Endometrial microvascular endothelial cells (primary cell): ENCODE measurements around the gene NT5C3A. TPM values are rescaled to one million over a fixed set of nuclear protein-coding genes. Genes with fewer than 3 reads are reported as not detected.
"Not testable (repeated sequence)": the region's sequence is repeated elsewhere in the genome, so short reads cannot be mapped to it uniquely, and the experiment has no call there.

Experiments used
- in situ Hi-C: cut with HindIII; loops from 2 replicates; pipeline ENCODE4 v1.10.0; 2017; ENCODE audit warnings: low sequenced_read_pairs, low pct_unique_long_range_greater_than_20kb; ENCODE audit errors: inconsistent ontology term
- total RNA-seq: library from RNA; depleted of rRNA; stranded (reverse); fragments of >200 nt; gene quantifications from one replicate; pipeline ENCODE4 v1.2.3, GENCODE V29; 2015; ENCODE audit errors: inconsistent ontology term

Gene NT5C3A
- total RNA-seq, 1 donor from 2014 or later = 20.3 TPM

DNA sequence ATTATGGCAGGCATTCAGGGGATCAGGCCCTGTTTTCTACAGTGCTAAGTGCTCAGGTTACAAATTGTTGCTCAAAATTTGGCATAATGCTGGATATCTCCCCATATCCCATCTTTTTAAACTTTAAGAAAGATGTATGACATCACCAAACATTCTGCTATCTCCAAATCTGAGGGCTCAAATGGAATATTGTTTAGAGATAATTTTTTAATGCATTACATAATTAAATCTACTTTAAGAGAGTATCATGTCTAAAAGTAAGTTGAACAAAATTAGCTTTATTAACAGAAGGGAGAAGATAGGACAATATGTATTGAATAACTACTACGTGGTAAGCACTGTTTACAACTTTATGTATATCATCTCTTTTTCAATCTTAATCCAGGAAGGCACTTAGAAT lies 13.9 kb downstream of the NT5C3A start:
- in situ Hi-C loops = loop anchor here (10.0 kb wide), 1 partner anchor 104 kb away; no protein-coding TSS in a partner anchor

DNA sequence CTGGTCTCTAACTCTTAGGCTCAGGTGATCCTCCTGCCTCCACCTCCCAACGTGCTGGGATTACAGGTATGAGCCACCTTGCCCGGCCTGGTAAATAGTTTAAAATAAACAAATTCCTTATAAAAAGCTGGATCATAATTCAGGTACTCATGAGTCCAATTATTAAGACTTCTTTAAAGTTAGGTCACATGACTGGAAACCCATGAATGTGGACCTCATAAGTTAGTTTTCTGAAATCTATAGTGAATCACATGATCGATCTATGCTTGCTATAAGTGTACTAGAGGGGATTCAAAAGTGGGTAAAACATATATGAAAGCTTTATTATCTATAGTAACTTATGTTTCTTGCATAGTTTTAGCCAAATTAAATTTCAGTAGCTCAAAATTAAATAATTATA lies 14.3 kb downstream of the NT5C3A start:
- in situ Hi-C loops = loop anchor here (10.0 kb wide), 1 partner anchor 103 kb away; no protein-coding TSS in a partner anchor

DNA sequence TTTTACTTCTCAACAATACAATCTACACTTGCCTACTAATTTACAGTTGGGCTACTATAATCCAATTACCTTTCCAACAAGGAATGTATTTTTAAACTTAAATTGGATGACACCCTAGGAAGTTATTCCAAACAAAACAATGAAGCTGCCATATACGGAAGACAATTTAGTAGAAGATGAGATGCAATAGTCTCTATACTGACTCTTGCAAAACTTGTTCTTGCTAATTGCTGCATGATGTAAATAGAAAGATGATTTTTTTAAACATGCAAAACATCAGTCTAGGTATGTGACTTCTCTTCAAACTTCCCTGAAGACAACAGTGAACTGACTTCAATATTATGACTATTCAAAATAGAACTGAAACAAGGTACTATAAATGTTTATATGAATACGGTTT lies 17.6 kb downstream of the NT5C3A start:
- in situ Hi-C loops = loop anchor here (10.0 kb wide), 1 partner anchor 100 kb away; no protein-coding TSS in a partner anchor

DNA sequence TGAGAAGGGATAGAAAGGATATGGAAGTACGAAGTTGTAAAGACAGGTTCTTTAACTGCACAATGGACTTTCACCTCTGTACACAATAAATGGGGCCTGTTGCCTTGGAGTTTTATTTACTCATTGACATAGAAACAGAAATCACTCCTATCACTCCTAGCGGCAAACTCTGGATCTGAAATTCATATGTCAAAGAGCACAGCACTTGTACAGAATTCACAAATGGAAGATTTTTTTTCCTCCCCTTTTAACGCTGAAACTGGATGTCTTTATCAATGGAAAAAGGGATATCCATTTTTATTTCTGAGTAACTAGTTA lies 18.2 kb downstream of the NT5C3A start:
- in situ Hi-C loops = loop anchor here (10.0 kb wide), 1 partner anchor 100 kb away; no protein-coding TSS in a partner anchor

DNA sequence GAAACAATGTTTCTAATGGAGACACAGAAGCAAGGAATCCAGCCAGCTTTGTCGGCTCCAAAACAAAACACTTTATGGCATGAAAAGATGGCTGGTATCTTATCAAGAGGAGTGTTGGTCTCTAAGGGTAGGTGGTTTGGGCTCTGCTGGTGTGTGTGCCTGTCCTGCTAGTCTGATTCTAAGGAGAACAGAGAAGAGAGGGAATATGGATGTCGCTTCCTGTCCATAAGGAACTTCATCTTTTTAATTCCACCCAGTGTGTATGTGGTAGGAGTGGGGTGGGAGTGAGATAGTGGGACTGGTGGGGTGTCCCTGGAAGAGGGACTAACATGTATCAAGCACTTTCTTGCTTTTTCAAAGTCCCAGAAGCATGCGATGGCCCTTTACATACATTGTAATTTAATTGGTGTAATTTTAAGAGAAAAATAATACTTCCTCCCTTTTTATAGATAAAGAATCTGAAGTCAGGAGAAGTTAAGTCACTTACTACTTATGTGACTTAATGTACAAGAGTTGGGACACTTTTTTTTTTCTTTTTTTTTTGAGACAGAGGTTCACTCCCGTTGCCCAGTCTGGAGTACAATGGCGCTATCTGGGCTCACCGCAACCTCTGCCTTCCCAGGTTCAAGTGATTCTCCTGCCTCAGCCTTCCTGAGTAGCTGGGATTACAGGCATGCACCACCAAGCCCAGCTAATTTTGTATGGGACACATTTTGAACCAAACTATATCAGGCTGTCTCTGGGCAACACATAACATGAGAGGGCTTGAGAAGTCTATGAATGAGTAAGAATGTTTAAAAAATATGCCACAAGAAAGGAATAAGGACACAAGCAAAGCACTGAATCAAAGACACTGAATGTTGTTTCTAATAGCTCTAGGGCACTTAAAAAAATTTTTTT lies 18.8 kb downstream of the NT5C3A start:
- in situ Hi-C loops = loop anchor here (10.0 kb wide), 1 partner anchor 99 kb away; no protein-coding TSS in a partner anchor

DNA sequence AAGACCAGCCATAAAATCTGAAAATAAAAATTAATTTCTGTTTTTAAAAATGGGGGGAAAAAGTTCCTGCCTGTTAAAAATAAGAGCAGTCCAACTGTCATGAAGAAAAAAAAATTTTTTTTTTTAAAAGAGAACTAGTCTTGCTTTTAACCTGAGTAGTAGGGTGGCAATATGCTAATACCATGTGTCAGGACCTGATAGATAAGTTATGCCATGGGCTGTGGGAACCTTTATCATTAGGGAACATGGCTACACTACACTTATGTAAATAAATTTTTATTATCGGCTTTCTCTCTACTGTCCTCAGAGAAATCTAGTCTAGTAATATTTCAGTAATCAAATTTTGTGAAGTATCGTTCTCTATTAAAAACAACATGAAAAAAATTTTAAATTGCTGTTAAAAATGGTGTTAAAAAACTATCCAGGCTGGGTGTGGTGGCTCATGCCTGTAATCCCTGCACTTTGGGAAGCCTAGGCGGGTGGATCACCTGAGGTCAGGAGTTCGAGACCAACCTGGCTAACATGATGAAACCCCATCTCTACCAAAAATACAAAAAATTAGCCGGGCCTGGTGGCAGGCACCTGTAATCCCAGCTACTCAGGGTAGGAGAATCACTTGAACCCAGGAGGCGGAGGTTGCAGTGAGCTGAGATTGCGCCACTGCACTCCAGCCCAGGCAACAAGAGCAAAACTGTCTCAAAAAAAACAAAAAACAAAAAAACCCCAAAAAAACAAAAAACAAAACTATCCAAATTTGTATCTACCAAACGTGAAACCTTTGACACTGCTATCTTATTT lies 20.7 kb downstream of the NT5C3A start:
- in situ Hi-C loops = loop anchor here (10.0 kb wide), 1 partner anchor 97 kb away; no protein-coding TSS in a partner anchor

DNA sequence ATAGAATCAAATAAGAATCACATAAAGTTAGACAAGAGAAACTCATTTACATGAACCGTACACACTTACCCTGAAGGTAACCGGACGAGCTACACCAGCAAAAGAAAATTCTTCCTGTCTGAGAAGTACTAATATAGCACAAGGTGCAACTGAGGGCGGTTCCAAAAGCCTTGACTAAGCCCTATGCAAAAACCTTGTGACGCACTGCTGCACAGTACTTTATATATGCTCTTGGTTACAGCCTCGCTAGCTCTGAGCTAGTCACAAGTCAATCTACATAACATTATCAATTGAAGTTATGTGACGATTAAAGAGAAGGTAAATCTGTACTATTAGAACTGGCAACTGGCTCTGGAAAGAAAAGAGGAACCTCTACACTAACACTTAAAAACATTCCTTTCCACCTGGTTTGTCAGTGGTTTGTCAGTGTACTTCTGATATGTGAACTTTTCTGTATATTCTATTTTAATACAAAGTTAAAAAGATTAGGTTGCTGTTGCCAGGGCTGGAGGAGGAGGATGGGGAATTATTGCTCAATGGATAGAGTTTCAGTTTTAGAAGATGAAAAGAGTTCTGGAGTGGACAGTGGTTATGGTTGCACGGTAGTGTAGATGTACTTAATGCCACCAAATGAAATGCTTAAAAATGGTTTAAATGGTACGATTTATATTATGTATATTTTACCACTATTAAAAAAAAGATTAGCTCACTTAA lies 21.6 kb downstream of the NT5C3A start:
- in situ Hi-C loops = loop anchor here (10.0 kb wide), 1 partner anchor 96 kb away; no protein-coding TSS in a partner anchor

DNA sequence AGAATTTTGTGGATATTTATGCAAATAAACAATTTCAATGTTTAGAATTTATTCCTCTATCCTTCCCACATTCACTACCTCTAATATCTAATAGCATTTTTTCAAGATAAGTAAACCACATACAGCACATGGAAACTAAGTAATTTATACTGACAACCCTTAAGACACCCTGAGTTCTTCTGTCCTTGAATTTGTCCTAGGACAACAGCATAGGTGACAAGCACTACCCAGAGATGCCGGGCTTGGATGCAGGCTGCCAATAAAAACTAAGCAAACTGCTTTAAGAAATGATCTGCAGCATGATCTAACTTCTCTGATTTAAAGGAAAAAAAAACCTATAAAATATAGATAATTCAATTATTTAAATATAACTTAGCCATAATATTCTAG lies 22.7 kb downstream of the NT5C3A start:
- in situ Hi-C loops = loop anchor here (10.0 kb wide), 1 partner anchor 95 kb away; no protein-coding TSS in a partner anchor

DNA sequence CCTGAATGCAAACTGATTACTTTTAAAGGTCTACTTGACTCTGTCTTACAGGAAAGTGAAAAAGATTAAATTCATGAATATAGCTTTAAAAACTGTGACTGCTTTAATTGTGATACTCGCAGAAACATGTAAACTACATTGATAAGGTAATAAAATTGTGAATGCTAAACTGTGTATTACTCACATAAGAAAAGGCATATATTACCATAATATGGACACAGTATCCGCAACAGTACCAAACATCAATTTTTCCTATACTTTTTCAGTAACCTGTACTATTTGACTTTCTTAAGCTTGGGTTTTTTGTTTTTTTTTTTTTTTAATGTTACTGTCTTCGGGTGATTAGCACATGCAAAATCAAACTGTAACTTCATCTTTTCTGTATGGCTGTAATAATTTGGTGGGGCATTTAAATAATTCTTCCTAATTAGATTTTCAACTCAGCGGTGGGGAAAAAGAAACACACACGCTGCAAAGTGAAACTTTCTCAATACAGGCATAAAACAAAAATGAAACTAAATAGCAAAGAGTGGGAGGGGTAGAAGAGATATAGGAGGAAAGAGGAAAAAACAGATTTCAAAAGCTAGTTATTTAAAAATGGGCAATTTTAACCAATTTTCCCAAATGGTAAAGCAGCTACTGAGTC lies 23.2 kb downstream of the NT5C3A start:
- in situ Hi-C loops = no loop called here

DNA sequence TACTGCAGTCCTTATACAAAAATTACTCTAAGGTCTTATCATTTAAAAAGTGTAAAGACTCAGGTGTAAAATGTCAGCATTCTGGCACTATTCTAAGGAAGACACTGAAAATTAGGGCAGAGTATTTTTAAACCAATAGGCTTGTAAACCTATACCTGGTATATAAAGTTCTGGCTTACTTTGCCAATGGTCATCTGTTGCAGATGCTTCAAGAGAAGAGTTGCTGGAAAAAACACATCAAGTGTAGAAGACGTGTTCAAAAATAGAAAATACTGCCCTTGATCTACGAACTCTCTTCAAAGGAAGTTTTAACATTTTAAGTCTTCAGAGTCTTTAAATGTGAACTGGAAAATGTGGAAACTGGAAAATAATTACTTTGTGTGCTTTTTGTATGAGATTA lies 23.9 kb downstream of the NT5C3A start:
- in situ Hi-C loops = no loop called here

DNA sequence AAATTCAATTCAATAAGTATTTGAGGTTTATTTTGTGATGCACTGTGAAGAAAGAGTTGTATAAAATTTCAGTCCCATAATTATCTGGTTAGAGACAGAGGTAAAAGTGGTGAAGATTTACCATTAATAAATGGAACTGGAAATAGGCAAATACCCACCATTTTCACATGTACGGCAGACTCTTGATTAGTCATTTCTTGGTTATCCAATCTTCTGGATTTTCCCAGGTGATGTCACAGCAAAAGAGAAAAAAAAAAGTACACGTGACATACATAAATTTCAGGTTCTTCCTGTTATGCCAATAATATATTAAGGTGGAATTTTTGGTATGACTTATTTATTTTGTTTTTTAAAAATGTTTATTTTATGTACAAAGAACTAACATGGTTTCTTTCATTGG lies 26.8 kb downstream of the NT5C3A start:
- in situ Hi-C loops = no loop called here

DNA sequence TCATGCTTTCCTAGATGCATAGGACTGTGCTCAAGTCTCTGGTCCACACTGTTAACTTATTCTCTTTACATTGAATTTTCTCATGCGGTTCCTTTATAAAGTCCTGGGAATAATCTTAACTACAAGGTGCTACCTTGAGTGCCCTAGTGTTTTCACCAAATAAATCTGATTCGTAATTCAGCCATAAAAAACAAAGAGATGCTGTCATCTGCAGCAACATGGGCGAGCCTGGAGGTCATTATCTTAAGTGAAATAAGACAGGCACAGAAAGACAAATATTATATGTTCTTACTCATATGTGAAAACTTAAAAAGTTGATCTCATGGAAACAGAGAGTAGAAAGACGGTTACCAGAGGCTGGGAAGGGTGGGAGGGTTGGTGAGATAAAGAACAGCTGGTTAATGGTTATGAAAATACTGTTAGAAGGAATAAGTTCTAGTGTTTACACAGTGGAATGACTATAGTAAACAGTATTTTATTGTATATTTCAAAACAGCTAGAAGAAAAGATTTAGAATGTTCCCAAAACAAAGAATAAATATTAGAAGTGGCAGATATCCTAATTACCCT lies 38.3 kb downstream of the NT5C3A start:
- in situ Hi-C loops = no loop called here

DNA sequence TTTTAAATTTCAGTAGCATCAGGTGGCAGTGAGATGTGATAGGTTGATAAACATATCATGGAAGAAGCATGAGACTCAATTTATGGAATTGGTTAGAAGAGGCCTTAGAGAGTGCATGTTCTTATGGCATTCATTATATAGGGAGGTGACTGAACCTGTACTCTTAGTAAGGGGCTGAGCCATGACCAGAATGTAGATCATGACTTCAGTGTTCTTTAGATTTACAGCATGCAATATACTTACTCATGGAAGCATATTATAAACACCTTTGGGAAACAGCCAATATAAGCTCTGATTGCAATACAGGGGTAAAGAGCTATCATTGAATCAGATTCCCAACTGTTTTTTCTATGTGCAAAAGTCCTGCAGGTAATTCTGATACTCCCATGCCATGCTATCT lies 50.2 kb downstream of the NT5C3A start:
- in situ Hi-C loops = no loop called here

DNA sequence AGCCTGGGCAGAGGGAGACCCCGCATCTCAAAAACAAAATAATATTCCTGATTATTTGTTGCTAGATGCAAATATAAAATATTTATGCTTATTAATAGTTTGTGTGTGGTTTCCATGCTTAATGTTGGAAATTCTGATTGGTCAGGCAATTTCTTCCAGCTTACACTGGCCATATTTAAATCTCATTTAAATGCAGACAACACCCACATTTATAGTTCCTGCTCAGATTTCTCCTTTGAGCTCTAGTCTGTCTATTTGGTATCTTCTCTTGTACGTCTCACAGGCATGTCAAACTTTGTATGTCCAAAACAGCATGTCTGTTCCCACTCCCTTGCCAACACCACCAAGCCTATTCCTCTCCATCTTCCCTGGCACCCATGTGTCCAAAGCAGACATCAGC lies 52.8 kb downstream of the NT5C3A start:
- in situ Hi-C loops = no loop called here

DNA sequence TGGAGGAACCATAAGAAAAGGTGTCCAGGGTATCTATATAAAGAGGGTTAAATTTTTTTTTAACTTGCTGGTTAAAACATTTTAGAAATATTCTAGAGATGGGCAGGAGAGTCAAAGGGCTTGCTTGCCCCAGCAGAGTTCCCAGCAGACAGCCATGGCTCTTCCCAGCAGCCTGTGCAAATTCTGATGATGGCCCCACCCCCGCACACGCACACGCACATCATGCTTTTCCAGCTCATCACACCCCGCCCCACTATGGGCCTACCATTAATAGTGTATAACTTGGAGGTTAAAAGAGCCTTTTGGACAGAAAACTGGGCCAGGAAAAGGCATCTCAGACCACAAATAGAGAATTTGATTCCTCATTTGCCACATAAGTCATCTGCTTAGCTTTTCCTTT lies 56.9 kb downstream of the NT5C3A start:
- in situ Hi-C loops = not testable (repeated sequence)

DNA sequence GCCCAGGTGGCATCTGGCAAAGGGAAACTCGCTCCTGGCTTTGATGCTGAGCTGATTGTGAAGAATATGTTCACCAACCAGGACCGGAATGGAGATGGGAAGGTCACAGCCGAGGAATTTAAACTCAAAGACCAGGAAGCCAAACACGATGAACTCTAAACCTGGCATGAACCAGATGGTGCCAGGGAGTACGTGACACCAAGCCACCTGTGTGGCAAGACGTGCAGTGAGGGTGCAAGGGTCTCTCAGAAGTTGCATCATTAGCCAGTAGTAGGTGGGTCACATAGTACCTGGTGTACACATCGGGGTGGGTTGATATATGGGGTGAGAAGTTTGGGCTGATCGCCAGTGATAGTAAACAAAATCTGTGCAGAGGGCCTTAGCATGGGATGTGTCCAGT lies 57.4 kb downstream of the NT5C3A start:
- in situ Hi-C loops = not testable (repeated sequence)

DNA sequence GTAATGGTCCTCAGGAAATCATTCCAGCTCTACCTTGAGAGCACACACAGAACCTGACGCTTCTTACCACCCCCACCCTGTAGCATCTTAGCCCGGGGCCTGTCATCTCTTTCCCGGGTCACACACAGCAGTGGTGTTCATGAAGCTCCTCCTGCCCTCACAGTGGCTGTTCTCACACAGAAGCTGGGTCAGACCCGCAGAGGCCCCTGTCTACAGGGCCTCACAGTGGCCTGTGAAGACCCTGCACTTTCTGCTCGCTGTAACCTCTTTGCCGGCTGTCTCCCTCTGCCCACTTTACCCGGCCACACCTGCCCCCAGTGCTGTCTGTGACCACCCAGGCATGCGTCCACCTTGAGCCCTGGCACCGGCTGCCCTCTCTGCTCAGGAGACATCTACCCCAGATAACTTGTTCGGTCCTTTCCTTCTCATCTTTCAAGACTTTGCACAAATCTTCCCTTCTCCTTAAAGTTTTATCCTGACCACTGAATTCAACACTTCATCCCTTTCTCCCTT lies 58.4 kb downstream of the NT5C3A start:
- in situ Hi-C loops = not testable (repeated sequence)

DNA sequence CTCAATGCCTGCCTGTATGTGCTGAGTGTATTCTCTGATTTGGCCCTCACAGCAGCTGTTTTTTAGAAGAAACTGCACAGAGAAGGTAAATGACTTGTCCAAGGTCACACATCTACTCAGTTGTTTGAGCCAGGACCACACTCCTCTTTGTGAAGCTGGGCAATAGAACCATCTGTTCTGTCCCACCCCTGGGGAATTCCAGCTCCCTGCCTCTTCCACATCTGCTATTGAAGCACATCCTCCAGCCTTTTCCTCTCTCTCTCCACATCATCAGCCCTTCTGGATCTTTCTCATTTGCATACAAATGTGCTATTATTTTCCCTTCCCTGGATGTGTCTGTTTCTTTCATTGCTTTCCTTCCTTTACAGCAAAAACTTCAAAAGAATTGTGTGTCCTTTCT lies 59.5 kb downstream of the NT5C3A start:
- in situ Hi-C loops = not testable (repeated sequence)
